Measurements from ENCODE around the gene PDZD2.
A peak's percentile ranks its signal among the peaks of the same experiment; 100 is the strongest.
"Not testable (repeated sequence)": the region's sequence is repeated elsewhere in the genome, so short reads cannot be mapped to it uniquely, and the experiment has no call there.

Gene PDZD2

GRCh38 chr5:32098890-32099310 is 460.0 kb downstream of the PDZD2 start:
- DNase-seq (ENCODE audit: low read depth, low spot score) = no peak

GRCh38 chr5:32099486-32100035 is 460.6 kb downstream of the PDZD2 start:
- no peak for DNase-seq (ENCODE audit: low read depth, low spot score)

- DNase-seq (ENCODE audit: low read depth, low spot score) = no peak
Measured at GRCh38 chr5:32100230-32100629, 461.3 kb downstream of the PDZD2 start.

- DNase-seq (ENCODE audit: low read depth, low spot score) = no peak
Measured at GRCh38 chr5:32100691-32101302, 461.9 kb downstream of the PDZD2 start.

GRCh38 chr5:32102254-32102986 is 463.5 kb downstream of the PDZD2 start:
- no peak for DNase-seq (ENCODE audit: low read depth, low spot score)

GRCh38 chr5:32103521-32103920 is 464.6 kb downstream of the PDZD2 start:
- DNase-seq (ENCODE audit: low read depth, low spot score) = no peak

GRCh38 chr5:32107291-32107690 is 468.4 kb downstream of the PDZD2 start:
- no peak for DNase-seq (ENCODE audit: low read depth, low spot score)

GRCh38 chr5:32108167-32108566 is 469.2 kb downstream of the PDZD2 start:
- DNase-seq (ENCODE audit: low read depth, low spot score) = no peak

- no peak for DNase-seq (ENCODE audit: low read depth, low spot score)
Measured at GRCh38 chr5:32109236-32109635, 470.3 kb downstream of the PDZD2 start.

- no peak for DNase-seq (ENCODE audit: low read depth, low spot score)
Measured at GRCh38 chr5:32110111-32110696, 471.3 kb downstream of the PDZD2 start.

GRCh38 chr5:32115985-32116384 is 477.1 kb downstream of the PDZD2 start:
- DNase-seq (ENCODE audit: low read depth, low spot score) = peak; percentile 39

GRCh38 chr5:32116574-32117313 is 477.8 kb downstream of the PDZD2 start:
- DNase-seq (ENCODE audit: low read depth, low spot score) = no peak

- not testable (repeated sequence) for DNase-seq (ENCODE audit: low read depth, low spot score)
Measured at GRCh38 chr5:32118922-32119321, 480.0 kb downstream of the PDZD2 start.

GRCh38 chr5:32123058-32123805 is 484.3 kb downstream of the PDZD2 start:
- DNase-seq (ENCODE audit: low read depth, low spot score) = no peak

- no peak for DNase-seq (ENCODE audit: low read depth, low spot score)
Measured at GRCh38 chr5:32123889-32124676, 485.2 kb downstream of the PDZD2 start.

GRCh38 chr5:32126691-32127090 is 487.8 kb downstream of the PDZD2 start:
- no peak for DNase-seq (ENCODE audit: low read depth, low spot score)

GRCh38 chr5:32127711-32128110 is 488.8 kb downstream of the PDZD2 start:
- DNase-seq (ENCODE audit: low read depth, low spot score) = no peak

- DNase-seq (ENCODE audit: low read depth, low spot score) = no peak
Measured at GRCh38 chr5:32129074-32129598, 490.2 kb downstream of the PDZD2 start.

GRCh38 chr5:32130865-32131264 is 491.9 kb downstream of the PDZD2 start:
- DNase-seq (ENCODE audit: low read depth, low spot score) = no peak

- no peak for DNase-seq (ENCODE audit: low read depth, low spot score)
Measured at GRCh38 chr5:32131604-32132003, 492.7 kb downstream of the PDZD2 start.
